Choroid plexus epithelial cell (primary cell): ENCODE data around the gene BACH1.
A peak's percentile ranks its signal among the peaks of the same experiment; 100 is the strongest.

Experiments used
- DNase-seq: peaks from one replicate; pipeline ENCODE4 v3.0.0-alpha.2; 2010; ENCODE audit warnings: low read depth
- H3K4me3 ChIP-seq: 2 replicates; pipeline ENCODE4 v1.5.1; 2011; ENCODE audit warnings: low read depth, mild to moderate bottlenecking, control low read depth, low read length, moderate library complexity
- CTCF ChIP-seq: conservative IDR thresholded peaks from 2 replicates; pipeline ENCODE4 v1.5.1; 2011; ENCODE audit warnings: low read depth, mild to moderate bottlenecking, control low read depth, inconsistent platforms, low read length, moderate library complexity

BACH1 gene

GRCh38 chr21:29258626-29259338 is 39.9 kb upstream of the BACH1 start:
- TF ChIP-seq CTCF: no peak
- H3K4me3 ChIP-seq: no peak overlapping the region
- peak; percentile 84 for DNase-seq

GRCh38 chr21:29260461-29260860 is 38.3 kb upstream of the BACH1 start:
- no peak for DNase-seq
- H3K4me3 ChIP-seq: no peak overlapping the region
- TF ChIP-seq CTCF: no peak

- H3K4me3 ChIP-seq: no peak overlapping the region
- DNase-seq: no peak
- TF ChIP-seq CTCF: no peak
Measured at GRCh38 chr21:29261555-29262540, 36.9 kb upstream of the BACH1 start.

- H3K4me3 ChIP-seq: no peak overlapping the region
- TF ChIP-seq CTCF: no peak
- peak; percentile 14 for DNase-seq
Measured at GRCh38 chr21:29264721-29265120, 34.0 kb upstream of the BACH1 start.

GRCh38 chr21:29265690-29266479 is 32.8 kb upstream of the BACH1 start:
- no peak for DNase-seq
- H3K4me3 ChIP-seq: no peak overlapping the region
- no peak for TF ChIP-seq CTCF

- no peak for DNase-seq
- no peak overlapping the region for H3K4me3 ChIP-seq
- no peak for TF ChIP-seq CTCF
Measured at GRCh38 chr21:29267666-29268065, 31.1 kb upstream of the BACH1 start.
